ENCODE results near the gene DCT. TPM values are rescaled to one million over a fixed set of nuclear protein-coding genes. Genes with fewer than 3 reads are reported as not detected.

The DCT gene
- polyA plus RNA-seq, 1 of the 3 experiments (the other 2 are of a cell fraction) = 0.03 TPM

GRCh38 chr13:94408314-94409036 lies 71.0 kb downstream of the DCT start:
- CTCF ChIA-PET = interaction anchor here (2.4 kb wide), 1 partner anchor 27 kb away, joined by 7 read pairs; no protein-coding TSS in a partner anchor
- H3K4me3 ChIP-seq (ENCODE audit: low read depth in 2 of 2, low read length in 1 of 2) = no peak overlapping the region
- H4K20me1 ChIP-seq (ENCODE audit: insufficient read depth) = no peaks in the 10 kb centered on the region
- DNase-seq = no peak
- no peaks in the 10 kb centered on the region for H3K9me2 ChIP-seq
- TF ChIP-seq RAD21 (IDR thresholded peaks at IDR 0.05; ENCODE audit: low read length) (no peak), USF1 (IDR thresholded peaks at IDR 0.05; ENCODE audit: borderline replicate concordance, low read depth) (no peak), ZBTB33 (IDR thresholded peaks at IDR 0.05; ENCODE audit: borderline replicate concordance, low read depth) (no peak), EP300 (IDR thresholded peaks at IDR 0.05; ENCODE audit: borderline replicate concordance in 1 of 2, low read depth in 1 of 2, low read length in 1 of 2) (no peak), FOSL2 (IDR thresholded peaks at IDR 0.05; ENCODE audit: borderline replicate concordance, low read depth) (no peak), POLR2AphosphoS5 (IDR thresholded peaks at IDR 0.05; ENCODE audit: low read depth, low read length) (no peak), MXI1 (IDR thresholded peaks at IDR 0.05; ENCODE audit: low read depth, low read length) (no peak), SMC3 (IDR thresholded peaks at IDR 0.05; ENCODE audit: low read depth, low read length) (no peak), USF2 (IDR thresholded peaks at IDR 0.05; ENCODE audit: borderline replicate concordance, low read depth, low read length) (no peak), TEAD4 (IDR thresholded peaks at IDR 0.05; ENCODE audit: borderline replicate concordance, insufficient read depth) (no peak), TCF12 (IDR thresholded peaks at IDR 0.05) (no peak), GATA2 (CRISPR knock-in tag; IDR thresholded peaks at IDR 0.05) (no peak), CHD2 (IDR thresholded peaks at IDR 0.05; ENCODE audit: low read length, partially characterized antibody) (no peak), IRF3 (IDR thresholded peaks at IDR 0.05; ENCODE audit: low read depth, low read length) (no peak), REST (IDR thresholded peaks at IDR 0.05; ENCODE audit: low read depth, low read length) (no peak), RCOR1 (IDR thresholded peaks at IDR 0.05; ENCODE audit: low read length) (no peak)
- H3K27me3 ChIP-seq (ENCODE audit: insufficient read depth) = no peaks in the 10 kb centered on the region
- no peaks in the 10 kb centered on the region for H3K36me3 ChIP-seq (replicated peaks in 1 of 2; ENCODE audit: control insufficient read depth in 1 of 2, insufficient read depth in 2 of 2, low read length in 1 of 2)
- H3K4me1 ChIP-seq (ENCODE audit: control insufficient read depth in 1 of 2, insufficient read depth in 2 of 2, low read depth in 1 of 2, low read length in 1 of 2) = no peaks in the 10 kb centered on the region; a peak in 1 of 4 replicates
- H3K79me2 ChIP-seq (ENCODE audit: insufficient read depth) = no peaks in the 10 kb centered on the region
- no peak overlapping the region for H2AFZ ChIP-seq (ENCODE audit: low read depth)
- H3K9ac ChIP-seq = no peak overlapping the region
- no peaks in the 10 kb centered on the region for H3K9me3 ChIP-seq
- WGBS (ENCODE audit: low lambda C conversion rate) = 83% methylated on average over 7 of the region's 7 CpGs
- H3K27ac ChIP-seq (ENCODE audit: low read depth in 2 of 2, low read length in 1 of 2) = no peak overlapping the region
- H3F3A ChIP-seq (replicated peaks; ENCODE audit: insufficient read depth) = no peaks in the 10 kb centered on the region
- POLR2A ChIA-PET = no interaction called here
- H3K4me2 ChIP-seq = no peak overlapping the region

All from SK-N-SH (cell line).